Stimulated activated CD4-positive, alpha-beta T cell treated with anti-CD3 and anti-CD28 coated beads, Interleukin-1b, Interleukin-23, amount 100 ng/mL, for 4 hours (primary cell): ENCODE data around the gene CEP85L.
A peak's percentile ranks its signal among the peaks of the same experiment; 100 is the strongest.

Experiments
- DNase-seq, 2 donors: peaks; one replicate each; pipeline ENCODE4 v3.0.0-alpha.2; 2020; ENCODE audit warnings: low read depth in 2 of 2

CEP85L gene

GRCh38 chr6:118660218-118660569 lies 8.8 kb upstream of the CEP85L start:
- DNase-seq: peak; percentile 13 to 43

GRCh38 chr6:118659513-118660217 lies 8.3 kb upstream of the CEP85L start:
- DNase-seq: no peak

DNA sequence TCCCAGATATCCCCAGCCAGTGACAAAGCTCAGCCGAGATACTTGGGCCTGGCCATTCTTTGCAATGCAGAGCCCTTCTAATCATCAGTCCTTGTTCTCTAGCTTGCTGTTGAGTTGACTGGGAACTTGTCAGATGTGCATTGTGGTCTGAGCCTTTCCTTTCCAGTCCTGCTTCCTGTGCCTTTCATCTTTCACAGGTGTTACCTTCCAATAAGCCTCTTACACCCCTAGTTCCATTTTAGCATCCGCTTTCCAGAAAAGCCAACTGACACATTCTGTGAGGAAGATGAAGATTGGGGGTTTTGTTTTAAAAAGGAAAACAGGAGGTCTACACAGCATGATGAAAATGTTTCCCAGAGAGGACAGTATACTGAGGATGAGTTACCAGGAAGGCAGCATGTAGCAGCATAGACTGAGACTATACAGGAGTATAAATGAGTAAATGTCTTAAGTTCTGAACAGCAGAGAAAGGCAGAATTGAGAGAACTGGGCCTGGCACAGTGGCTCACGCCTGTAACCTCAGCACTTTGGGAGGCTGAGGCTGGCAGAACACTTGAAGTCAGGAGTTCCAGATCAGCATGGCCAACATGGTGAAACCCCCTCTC lies 5.6 kb upstream of the CEP85L start:
- no peak for DNase-seq

- no peak for DNase-seq
Observed at GRCh38 chr6:118652051-118652615, 742 bp upstream of the CEP85L start.

DNA sequence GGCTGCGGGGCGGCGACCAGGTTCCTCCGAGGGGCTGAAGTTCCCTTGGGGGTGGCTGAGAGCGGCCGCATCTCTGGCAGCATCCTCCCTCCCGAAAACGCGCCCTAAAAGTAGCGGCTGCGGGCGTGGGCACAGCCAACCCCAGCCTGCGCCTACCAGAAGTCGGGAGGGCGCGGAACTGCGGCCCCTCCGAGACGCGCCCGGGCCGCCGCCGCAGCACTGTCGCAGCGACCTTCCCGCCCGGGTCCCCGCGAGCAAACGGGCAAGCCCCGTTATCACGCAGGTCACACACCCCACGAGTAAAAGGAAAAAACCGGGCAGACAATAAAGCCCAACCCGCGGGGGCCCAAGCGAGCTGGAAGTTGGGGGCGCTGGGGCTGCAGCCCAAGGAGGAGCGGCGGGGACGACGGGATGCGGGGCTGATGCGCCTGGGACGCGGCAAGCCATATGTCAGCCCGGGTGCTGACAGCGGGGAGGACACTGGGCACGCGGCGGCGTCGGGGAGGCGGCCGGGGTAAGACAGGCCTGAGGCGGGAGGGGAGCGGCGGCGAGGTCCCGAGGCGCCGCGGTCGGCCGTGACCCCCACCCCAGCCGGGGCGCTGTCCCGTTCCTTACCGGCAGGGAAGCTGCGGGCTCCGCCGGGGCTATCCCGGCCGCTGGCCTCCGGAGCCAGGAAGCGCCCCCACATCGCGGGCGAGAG lies 659 bp downstream of the CEP85L start:
- DNase-seq: peak in 1 of 2 donors; percentile 29

GRCh38 chr6:118649918-118650581 lies 1.3 kb downstream of the CEP85L start:
- no peak for DNase-seq

DNA sequence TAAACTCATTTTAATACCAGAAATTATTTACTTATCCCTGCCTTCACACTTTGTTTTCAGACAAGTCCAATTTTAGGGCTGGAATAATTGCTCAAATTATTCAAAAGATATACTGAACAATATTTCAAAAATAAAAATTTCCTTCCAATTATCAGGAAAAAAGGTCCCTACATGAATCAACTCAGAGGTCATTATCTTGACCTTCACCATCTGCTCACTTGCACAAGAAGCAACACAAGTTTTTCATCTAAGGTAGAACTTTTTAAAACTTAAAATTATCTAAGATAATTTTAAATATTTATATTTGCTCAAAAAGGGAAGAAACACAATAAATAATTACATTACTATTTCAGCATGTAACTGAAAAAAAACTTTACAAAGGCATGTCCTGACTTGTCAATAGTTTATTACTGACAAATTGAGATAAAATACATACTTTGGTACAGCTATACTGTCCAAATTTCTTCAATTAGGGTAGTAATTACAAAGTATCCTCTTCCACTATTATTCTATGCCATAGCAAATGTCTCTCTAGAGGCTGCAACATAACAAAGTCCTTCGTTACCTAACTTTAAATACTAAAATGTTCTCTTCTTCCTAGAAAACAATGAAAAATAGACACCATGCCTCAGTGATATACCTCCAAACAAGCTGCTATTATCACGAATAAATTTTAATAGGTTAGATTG lies 2.4 kb downstream of the CEP85L start:
- DNase-seq: no peak

DNA sequence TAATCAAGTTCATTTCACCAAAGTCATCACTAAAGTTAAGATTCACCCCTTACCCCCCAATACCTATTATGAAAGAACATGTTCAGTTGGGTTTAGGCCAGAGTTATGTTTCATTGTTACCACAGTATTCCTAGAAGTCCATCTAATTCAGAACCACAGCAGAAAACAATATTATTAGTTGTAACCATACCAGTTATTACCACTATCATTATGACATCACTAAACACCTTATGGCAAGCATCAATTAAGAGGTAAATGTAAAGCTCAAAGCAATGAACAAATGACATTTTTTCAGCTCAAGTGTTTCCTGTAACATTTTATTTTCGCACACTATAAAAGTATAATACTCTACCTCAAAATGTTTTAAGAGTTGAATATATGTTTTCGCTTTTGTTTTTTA lies 4.4 kb downstream of the CEP85L start:
- DNase-seq: no peak

- DNase-seq: no peak
Observed at GRCh38 chr6:118645395-118645794, 6.0 kb downstream of the CEP85L start.

- no peak for DNase-seq
Observed at GRCh38 chr6:118644007-118644406, 7.4 kb downstream of the CEP85L start.

GRCh38 chr6:118641042-118641441 lies 10.3 kb downstream of the CEP85L start:
- DNase-seq: no peak

GRCh38 chr6:118639054-118639964 lies 12.1 kb downstream of the CEP85L start:
- DNase-seq: no peak

DNA sequence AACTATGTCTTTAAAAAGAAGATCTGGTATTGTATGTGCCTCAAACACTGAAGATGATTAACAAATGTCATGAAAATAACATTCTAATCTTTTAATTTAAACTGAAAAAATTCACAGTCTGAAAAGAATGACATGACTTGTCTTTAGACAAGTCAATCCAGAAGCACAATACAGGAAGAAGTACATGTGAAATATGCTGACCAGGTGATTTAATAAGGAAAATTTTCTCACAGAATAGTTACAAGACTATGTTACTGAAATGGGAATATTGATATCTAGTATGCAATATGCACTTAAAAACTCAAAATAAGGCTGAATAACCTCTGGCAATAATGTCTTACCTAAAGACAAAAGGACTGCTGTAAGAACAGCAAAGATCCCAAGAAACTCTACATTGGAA lies 13.1 kb downstream of the CEP85L start:
- no peak for DNase-seq

- DNase-seq: no peak
Observed at GRCh38 chr6:118635909-118636735, 15.3 kb downstream of the CEP85L start.

- no peak for DNase-seq
Observed at GRCh38 chr6:118632359-118632758, 19.0 kb downstream of the CEP85L start.

- no peak for DNase-seq
Observed at GRCh38 chr6:118630923-118631322, 20.5 kb downstream of the CEP85L start.

DNA sequence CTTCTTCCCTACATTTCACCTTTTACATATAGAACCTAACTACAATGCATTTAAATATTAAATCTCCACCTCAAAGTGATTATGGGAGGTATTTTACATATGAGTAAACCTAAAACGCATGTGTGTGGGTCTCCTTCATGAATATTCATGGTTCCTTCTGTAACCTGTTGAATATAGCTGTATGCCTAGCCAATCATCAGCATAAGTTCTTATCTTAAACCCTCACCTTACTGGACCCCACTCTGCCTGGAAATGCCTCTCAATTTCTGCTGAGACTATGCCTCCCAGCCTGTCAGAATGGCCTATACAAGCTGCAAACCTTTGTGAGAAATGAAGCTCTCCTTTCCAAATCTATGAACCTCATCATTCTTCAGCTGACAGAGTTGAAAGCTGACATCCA lies 21.3 kb downstream of the CEP85L start:
- no peak for DNase-seq

DNA sequence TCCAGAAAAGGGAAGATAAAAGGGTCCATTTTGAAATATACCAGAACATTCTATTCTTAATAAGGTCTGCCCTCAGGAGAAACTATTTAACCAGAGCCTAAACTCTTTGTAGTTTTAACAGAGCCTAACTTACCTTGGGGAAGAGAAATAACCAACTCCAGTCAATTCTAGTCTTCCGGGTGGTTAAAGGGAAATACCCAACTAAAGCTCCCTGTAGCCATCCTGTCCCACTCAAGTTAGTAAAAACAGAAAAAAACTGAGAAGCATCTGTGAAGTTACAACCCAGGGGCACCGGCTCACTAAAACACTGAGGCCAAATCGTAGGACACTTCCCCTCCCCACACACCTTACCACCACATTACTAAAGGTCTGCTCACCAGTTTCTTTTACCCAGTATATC lies 23.7 kb downstream of the CEP85L start:
- DNase-seq: no peak

DNA sequence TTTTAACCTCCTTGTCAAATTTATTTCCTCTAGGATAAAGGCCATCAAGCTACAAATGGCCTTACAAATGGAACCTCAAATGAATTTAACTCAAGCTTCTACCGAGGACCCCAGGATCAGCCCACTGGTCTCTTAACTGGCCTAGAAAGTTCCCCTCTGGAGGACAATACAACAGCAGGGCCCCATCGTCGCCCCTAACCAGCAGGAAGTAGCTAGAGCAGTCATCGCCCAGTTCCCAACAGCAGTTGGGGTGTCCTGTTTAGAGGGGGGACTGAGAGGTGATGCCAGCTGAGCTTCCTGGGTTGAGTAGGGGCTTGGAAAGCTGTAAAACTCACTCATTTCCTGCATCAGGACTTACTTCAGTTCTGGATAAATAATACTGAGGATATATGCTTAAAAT lies 25.6 kb downstream of the CEP85L start:
- no peak for DNase-seq
